Hematopoietic multipotent progenitor cell treated with erythropoietin and hydrocortisone succinate and interleukin-3 and kit ligand, for 8 days (in vitro differentiated cells): ENCODE results near the gene GALNT12.

ENCODE experiments used
- DNase-seq: peaks from one replicate; pipeline ENCODE4 v3.0.0-alpha.2; 2015

The GALNT12 gene

GRCh38 chr9:98783518-98784226, 23.8 kb upstream of the GALNT12 start:
- DNase-seq, result no peak

DNA sequence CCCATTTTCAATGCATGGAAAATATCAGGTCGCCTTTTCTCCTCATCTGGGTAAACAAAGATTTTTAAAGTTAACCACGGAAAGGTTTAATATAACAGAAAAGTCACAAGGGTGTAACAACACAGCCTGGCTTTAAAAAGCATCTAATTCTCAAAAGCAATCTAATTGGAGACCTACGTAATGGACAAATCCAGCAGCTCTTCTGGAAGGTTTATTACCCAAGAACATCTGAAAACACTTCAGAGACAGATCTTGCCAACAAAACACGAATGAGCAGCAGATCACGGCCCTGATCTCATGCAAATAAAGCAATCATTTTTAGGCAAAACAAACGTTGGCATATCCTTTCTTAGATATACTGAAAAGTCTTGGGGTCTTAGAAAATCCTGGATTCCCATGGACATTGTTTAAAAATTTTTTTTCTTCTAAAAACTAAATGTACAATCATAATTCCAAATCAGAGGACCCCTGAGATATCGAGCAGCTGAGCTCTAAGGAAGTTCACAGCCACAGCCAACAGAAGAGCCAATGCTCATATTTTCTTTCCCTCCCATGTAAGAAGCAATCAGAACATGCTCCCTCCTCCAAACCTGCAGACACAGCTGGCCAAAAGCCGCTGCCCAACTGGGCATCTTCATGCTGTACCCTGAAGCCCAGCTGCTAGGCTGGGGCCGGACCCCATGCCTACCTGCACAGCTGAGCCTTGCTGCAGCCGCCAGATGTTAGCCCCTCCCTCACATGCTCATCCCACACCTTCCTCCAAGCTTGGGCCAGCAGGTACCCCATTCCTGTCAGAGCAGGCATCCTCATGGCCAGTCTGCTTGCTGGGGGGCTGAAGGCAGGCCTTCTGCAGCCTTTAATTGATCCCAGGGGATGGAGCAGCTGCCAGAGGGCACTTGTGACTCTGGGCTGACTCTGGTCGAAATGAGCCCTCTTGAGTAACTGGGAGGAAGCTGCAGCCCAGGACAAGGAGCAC, 22.4 kb upstream of the GALNT12 start:
- DNase-seq, result no peak

GRCh38 chr9:98786750-98787510, 20.5 kb upstream of the GALNT12 start:
- DNase-seq, result no peak

- DNase-seq, result no peak
Measured at GRCh38 chr9:98787766-98788335, 19.6 kb upstream of the GALNT12 start.

GRCh38 chr9:98789483-98790133, 17.9 kb upstream of the GALNT12 start:
- DNase-seq, result no peak

DNA sequence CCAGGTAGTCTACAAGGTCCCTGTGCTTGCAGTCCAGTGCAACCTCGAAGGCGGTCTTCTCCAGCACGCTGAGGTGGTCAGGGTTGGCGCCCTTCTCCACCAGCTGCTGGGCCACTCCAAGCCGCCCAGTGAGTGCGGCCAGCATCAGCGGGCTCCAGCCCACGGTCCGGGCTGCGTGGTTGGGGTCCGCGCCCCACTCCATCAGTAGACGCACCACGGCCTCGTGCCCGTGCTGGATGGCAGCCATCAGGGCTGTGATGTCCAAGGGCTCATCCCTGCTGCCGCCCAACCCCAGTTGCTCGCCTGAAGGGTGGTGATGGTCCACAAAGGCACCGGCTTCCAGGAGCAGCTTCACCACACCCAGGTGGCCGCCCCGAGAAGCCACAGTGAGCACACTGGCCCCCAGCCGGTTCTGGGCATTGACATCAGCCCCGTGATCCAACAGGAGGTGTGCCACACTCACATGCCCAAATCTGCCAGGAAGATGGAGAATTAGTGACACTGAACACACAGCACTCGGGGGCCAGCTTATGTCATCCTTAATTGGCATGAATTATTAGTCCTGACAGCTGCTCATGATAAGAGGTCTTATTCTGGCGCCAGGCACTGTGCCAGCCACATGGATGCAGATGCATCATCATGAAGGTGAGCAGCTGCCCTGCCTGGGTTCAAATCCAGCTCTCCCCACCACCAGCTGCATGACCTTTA, 17.2 kb upstream of the GALNT12 start:
- peak; percentile 68 for DNase-seq

- peak; percentile 86 for DNase-seq
Measured at GRCh38 chr9:98790842-98791607, 16.4 kb upstream of the GALNT12 start.

GRCh38 chr9:98791608-98792490, 15.6 kb upstream of the GALNT12 start:
- no peak for DNase-seq

GRCh38 chr9:98793031-98793430, 14.4 kb upstream of the GALNT12 start:
- no peak for DNase-seq

DNA sequence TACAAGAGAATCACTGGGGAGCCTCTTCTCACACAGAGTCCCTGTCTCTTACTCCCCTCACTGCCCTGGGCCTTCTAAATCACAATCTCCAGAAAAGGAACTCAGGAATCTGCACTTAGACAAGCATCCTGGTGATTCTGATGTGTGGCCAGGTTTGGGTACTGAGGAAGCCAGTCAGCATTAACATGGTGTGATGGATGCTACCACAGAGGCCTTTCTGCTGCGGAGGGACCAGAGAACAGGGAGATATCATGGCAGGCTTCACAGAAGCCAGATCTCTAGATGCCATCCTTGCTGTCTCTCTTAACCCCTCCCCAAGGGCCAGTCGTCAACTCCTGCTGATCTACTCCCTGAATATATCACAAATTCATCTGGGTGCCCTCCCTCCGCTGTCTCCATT, 12.7 kb upstream of the GALNT12 start:
- DNase-seq, result no peak

GRCh38 chr9:98795295-98795955, 12.0 kb upstream of the GALNT12 start:
- DNase-seq, result no peak

GRCh38 chr9:98795970-98796363, 11.5 kb upstream of the GALNT12 start:
- DNase-seq, result no peak

DNA sequence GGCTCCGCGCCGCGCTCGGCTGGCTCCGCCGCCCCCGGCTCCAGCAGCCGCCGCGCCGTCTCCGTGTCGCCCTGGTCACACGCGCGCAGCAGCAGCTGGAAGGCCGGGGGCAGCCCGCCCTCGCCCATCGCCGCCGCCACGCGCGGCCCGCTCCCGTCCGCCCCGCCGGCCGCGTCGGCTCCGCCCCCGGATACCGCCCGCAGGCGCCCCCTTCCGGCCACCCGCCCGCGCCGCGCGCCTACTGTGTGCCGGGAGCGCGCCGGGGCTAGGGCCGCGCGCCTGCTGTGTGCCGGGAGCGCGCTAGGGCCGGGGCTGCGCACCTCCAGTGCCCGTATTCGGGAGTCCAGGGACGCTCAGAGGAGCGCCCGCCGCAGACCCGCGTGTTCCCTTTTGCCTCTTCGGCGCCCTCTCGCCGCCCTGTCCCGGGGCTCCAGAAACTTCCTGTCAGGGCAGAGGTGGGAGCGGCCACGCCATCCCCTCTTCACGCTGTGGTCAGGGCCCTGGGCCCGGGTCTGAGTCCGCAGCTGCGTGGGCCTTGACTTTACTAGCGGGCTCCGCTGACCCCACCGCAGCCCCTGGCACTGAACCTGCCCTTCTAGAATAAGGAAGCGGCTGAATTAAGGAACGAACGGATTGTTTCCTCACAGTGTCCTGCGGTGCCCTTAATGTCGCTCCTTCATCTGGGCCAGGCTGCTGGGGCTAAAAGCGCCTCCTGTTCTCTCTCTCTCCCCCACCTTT, 10.9 kb upstream of the GALNT12 start, which contains the start of gene ANKS6:
ANKS6 (minus strand) TSS at position 192 of the 738 bp plus-strand sequence; CDS start at position 128, 64 bp downstream.
- peak; percentile 63 for DNase-seq

DNA sequence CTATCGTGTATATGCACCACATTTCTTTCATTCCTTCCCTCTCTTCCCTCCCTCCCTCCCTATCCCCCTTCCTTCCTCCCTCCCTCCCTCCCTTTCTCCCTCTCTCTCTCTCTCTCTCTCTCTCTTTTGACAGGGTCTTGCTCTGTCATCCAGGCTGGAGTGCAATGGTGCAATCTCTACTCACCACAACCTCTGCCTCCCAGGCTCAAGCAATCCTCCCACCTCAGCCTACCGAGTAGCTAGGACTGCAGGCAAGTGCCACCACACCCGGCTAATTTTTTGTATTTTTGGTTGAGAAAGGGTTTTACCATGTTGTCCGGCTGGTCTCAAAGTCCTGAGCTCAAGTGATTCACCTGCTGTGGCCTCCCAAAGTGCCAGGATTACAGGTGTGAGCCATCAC, 10.0 kb upstream of the GALNT12 start:
- DNase-seq, result no peak

DNA sequence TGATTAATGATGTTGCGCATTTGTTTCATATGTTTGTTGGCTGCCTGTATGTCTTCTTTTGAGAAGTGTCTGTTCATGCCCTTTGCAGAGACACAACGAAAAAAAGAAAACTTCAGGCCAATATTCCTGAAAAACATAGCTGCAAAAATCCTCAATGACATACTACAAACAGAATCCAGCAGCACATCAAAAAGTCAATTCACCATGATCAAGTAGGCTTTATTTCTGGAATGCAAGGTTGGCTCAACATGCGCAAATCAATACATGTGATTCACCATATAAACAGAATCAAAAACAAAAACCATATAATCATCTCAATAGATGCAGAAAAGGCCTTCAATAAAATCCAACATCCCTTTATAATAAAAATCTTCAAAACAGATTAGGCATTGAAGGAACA, 9.2 kb upstream of the GALNT12 start:
- no peak for DNase-seq

DNA sequence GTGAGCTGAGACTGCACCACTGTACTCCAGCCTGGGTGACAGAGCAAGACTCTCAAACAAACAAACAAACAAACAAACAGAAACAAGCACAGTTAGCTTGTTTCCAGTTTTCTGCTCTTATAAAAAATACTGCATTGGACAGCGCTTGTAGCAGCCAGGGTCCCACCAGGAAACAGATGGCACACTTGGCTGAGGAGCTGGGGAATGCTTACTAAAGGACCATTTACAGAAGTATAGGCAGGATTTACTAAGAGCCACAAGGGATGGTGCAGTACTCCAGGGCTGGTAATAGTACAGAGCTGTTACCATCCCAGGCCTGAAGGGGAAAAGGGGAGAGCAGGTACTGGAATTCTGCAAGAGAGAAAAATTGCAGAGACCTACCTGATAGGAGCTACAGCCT, 5.9 kb upstream of the GALNT12 start:
- DNase-seq, result no peak

DNA sequence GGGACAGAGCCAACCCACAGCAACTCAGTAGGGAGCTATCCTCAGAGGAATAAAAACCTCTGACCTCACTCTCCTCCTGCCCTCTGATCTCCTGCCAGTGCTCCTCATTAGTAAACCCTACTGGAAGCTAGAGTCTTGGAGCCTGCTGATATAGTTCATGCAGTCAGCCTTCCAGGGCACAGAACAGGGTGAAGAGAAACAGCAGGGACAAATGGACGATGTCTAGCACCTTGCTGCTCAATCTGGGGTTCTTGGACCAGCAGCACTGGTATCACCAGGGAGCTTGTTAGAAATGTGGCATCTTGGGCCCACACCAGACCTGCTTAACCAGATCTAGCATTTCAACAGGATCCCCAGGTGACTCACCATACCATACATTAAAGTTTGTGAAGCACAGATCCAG, 5.5 kb upstream of the GALNT12 start:
- DNase-seq, result no peak

DNA sequence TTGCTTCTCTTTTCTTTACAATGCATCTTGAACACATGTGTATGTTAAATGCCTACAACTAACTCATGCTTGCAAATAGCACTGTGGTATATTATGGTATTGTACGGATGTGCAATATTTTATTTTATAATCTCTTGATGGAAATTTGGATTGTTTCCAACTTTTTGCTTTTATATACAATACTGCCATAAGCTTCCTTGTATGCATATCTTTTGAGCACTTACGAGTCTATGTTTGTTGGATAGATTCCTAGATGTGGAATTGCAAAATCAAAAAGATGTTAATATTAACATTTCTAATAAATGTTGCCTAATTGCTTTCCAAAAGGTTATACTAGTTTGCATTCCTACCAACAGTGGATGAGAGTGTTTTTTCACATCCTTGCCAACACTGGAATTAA, 3.4 kb upstream of the GALNT12 start:
- no peak for DNase-seq
